OCI-LY7 (cell line): Measurements from ENCODE around the gene AMIGO1. TPM values are rescaled to one million over a fixed set of nuclear protein-coding genes. Genes with fewer than 3 reads are reported as not detected.

Source experiments
- BruUV-seq: library from RNA; stranded (reverse); fragments of 400-500 nt; replicated peaks from 2 replicates; lab custom pipeline; 2021; lab: Mats Ljungman, UMichigan
- CTCF ChIA-PET: fragments of 300-600 bp; sonication (Branson Sonifier 250); formaldehyde crosslinking; loops from one replicate; lab custom pipeline; 2022; ENCODE audit warnings: antibody characterized with exemption; ENCODE audit not compliant: unreplicated experiment; lab: Charles Lee
- POLR2A ChIA-PET: fragments of 300-600 bp; sonication (Branson Sonifier 250); formaldehyde crosslinking; loops from one replicate; lab custom pipeline; 2022; ENCODE audit warnings: antibody characterized with exemption; lab: Charles Lee
- DNase-seq: peaks from one replicate; pipeline ENCODE4 v3.0.0-alpha.2; 2015; ENCODE audit warnings: low spot score
- H2AFZ ChIP-seq: fragments of 200-600 bp; sonication (generic), shearing (Covaris generic); 2 replicates; pipeline ENCODE4 v1.6.1; 2014; ENCODE audit warnings: mild to moderate bottlenecking, antibody characterized with exemption, low read length, moderate library complexity
- H3K27ac ChIP-seq: fragments of 200-600 bp; sonication (generic); 2 replicates; pipeline ENCODE4 v1.5.1; 2014; ENCODE audit warnings: mixed run types, low read depth, mild to moderate bottlenecking, moderate library complexity, low read length, inconsistent platforms; ENCODE audit not compliant: poor library complexity, severe bottlenecking
- H3K36me3 ChIP-seq: fragments of 200-600 bp; sonication (generic); 2 replicates; pipeline ENCODE4 v1.6.1; 2014; ENCODE audit warnings: mild to moderate bottlenecking, antibody characterized with exemption, low read length, moderate library complexity, mixed read lengths; ENCODE audit not compliant: insufficient read depth
- H3K4me1 ChIP-seq: fragments of 200-600 bp; sonication (generic); 2 replicates; pipeline ENCODE4 v1.5.1; 2014; ENCODE audit warnings: mild to moderate bottlenecking, low read length; ENCODE audit not compliant: insufficient read depth, poor library complexity, severe bottlenecking
- H3K4me2 ChIP-seq: fragments of 200-600 bp; sonication (generic); 2 replicates; pipeline ENCODE4 v1.6.1; 2014; ENCODE audit warnings: mild to moderate bottlenecking, low read length
- H3K4me3 ChIP-seq: fragments of 200-600 bp; sonication (generic); 2 replicates; pipeline ENCODE4 v1.5.1; 2014; ENCODE audit warnings: mild to moderate bottlenecking, low read depth, low read length; ENCODE audit not compliant: poor library complexity, severe bottlenecking
- H3K79me2 ChIP-seq: fragments of 200-600 bp; sonication (generic); 2 replicates; pipeline ENCODE4 v1.6.1; 2016; ENCODE audit warnings: low read depth, mild to moderate bottlenecking, low read length, moderate library complexity, mixed read lengths; ENCODE audit not compliant: insufficient read depth
- H3K9me2 ChIP-seq: fragments of 200-600 bp; sonication (generic); 2 replicates; pipeline ENCODE4 v1.6.1; 2016; ENCODE audit warnings: mild to moderate bottlenecking, low read length, mixed read lengths; ENCODE audit not compliant: insufficient read depth
- H3K9me3 ChIP-seq: fragments of 200-600 bp; sonication (generic); 2 replicates; pipeline ENCODE4 v1.6.1; 2014; ENCODE audit warnings: mild to moderate bottlenecking, mixed run types, low read length, mixed read lengths
- H4K20me1 ChIP-seq: fragments of 200-600 bp; sonication (generic); 2 replicates; pipeline ENCODE4 v1.6.1; 2014; ENCODE audit warnings: mild to moderate bottlenecking, antibody characterized with exemption, low read length, moderate library complexity, mixed read lengths; ENCODE audit not compliant: insufficient read depth
- EZH2phosphoT487 ChIP-seq: fragments of 200-600 bp; sonication (generic); IDR thresholded peaks from 2 replicates; pipeline ENCODE4 v1.6.1; 2018; ENCODE audit warnings: low read depth, borderline replicate concordance, mild to moderate bottlenecking, mixed run types, antibody characterized with exemption, low read length, moderate library complexity, mixed read lengths
- intact Hi-C: fragments of 100-400 bp; cut with micrococcal nuclease; formaldehyde crosslinking; loops from one replicate; pipeline ENCODE4 v1.10.0; 2022; ENCODE audit not compliant: unreplicated experiment
- total RNA-seq, 2 experiments: library from RNA; depleted of rRNA in 1 of 2; stranded (reverse); fragments of >200 nt in 1 of 2; shearing (Covaris generic) in 1 of 2; gene quantifications; 2 replicates each; pipeline ENCODE4 v1.2.3, GENCODE V29; 2014 to 2022
- TF ChIP-seq, protein P1 (sequence below): fragments of 200-600 bp; sonication (generic); conservative IDR thresholded peaks from 2 replicates; pipeline ENCODE4 v1.5.1; 2014; ENCODE audit warnings: mild to moderate bottlenecking, antibody characterized with exemption, low read length, moderate library complexity, mixed read lengths

The AMIGO1 gene
- total RNA-seq, 2 experiments from 2014 or later: 0.15 to 0.16 TPM

- Histone ChIP-seq H3K9me2 (no peaks in the 10 kb centered on the region), H3K4me2 (peak overlapping the region; percentile 50), H3K36me3 (peaks cover 25% of the 10 kb centered on the region; the same call in 1 of the 2 replicates), H3K79me2 (peaks cover 7% of the 10 kb centered on the region; the same call in 1 of the 2 replicates), H3K4me3 (peak overlapping the region; percentile 95), H3K27ac (no peak overlapping the region), H4K20me1 (no peaks in the 10 kb centered on the region), H2AFZ (peak overlapping the region; percentile 83), H3K4me1 (peaks cover 14% of the 10 kb centered on the region), H3K9me3 (no peaks in the 10 kb centered on the region)
- intact Hi-C loops: loop anchor here (5.0 kb wide), 1 partner anchor 129 kb away; no protein-coding TSS in a partner anchor
- POLR2A ChIA-PET: interaction anchor here (1.0 to 1.1 kb wide), 2 partner anchors 39 to 276 kb away, joined by 3 to 5 read pairs; no protein-coding TSS in a partner anchor
- BruUV-seq: no TSS peak
- TF ChIP-seq, protein P1, sequence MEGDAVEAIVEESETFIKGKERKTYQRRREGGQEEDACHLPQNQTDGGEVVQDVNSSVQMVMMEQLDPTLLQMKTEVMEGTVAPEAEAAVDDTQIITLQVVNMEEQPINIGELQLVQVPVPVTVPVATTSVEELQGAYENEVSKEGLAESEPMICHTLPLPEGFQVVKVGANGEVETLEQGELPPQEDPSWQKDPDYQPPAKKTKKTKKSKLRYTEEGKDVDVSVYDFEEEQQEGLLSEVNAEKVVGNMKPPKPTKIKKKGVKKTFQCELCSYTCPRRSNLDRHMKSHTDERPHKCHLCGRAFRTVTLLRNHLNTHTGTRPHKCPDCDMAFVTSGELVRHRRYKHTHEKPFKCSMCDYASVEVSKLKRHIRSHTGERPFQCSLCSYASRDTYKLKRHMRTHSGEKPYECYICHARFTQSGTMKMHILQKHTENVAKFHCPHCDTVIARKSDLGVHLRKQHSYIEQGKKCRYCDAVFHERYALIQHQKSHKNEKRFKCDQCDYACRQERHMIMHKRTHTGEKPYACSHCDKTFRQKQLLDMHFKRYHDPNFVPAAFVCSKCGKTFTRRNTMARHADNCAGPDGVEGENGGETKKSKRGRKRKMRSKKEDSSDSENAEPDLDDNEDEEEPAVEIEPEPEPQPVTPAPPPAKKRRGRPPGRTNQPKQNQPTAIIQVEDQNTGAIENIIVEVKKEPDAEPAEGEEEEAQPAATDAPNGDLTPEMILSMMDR: no peak
- no peak for TF ChIP-seq EZH2phosphoT487
- DNase-seq: no peak
- CTCF ChIA-PET: interaction anchor here (0.6 to 2.6 kb wide), 3 partner anchors 9 to 78 kb away, joined by 4 to 35 read pairs (median 4); partner anchors contain the start of gene ATXN7L2
Observed at GRCh38 chr1:109493227-109493626, 16.3 kb downstream of the AMIGO1 start.

- H4K20me1 ChIP-seq: no peaks in the 10 kb centered on the region
- BruUV-seq: no TSS peak
- peaks cover 14% of the 10 kb centered on the region for H3K4me1 ChIP-seq
- no peak overlapping the region for H3K27ac ChIP-seq
- ChIA-PET POLR2A (interaction anchor here (0.7 to 1.4 kb wide), 3 partner anchors 9 to 45 kb away, joined by 3 to 4 read pairs (median 4); partner anchors contain the start of gene ATXN7L2), CTCF (interaction anchor here (1.1 to 2.6 kb wide), 3 partner anchors 9 to 42 kb away, joined by 3 to 35 read pairs (median 4); partner anchors contain the start of gene ATXN7L2)
- H3K4me3 ChIP-seq: no peak overlapping the region
- peaks cover 7% of the 10 kb centered on the region; the same call in 1 of the 2 replicates for H3K79me2 ChIP-seq
- H3K9me2 ChIP-seq: no peaks in the 10 kb centered on the region
- TF ChIP-seq, protein P1: no peak
- no peak for TF ChIP-seq EZH2phosphoT487
- peaks cover 28% of the 10 kb centered on the region; the same call in 1 of the 2 replicates for H3K36me3 ChIP-seq
- H2AFZ ChIP-seq: no peak overlapping the region
- H3K9me3 ChIP-seq: no peaks in the 10 kb centered on the region
- intact Hi-C loops: loop anchor here (5.0 kb wide), 1 partner anchor 130 kb away; no protein-coding TSS in a partner anchor
- no peak overlapping the region for H3K4me2 ChIP-seq
- DNase-seq: no peak
Observed at GRCh38 chr1:109492779-109493178, 16.7 kb downstream of the AMIGO1 start.
